H1 (cell line): ENCODE results near the gene BRD4. TPM values are rescaled to one million over a fixed set of nuclear protein-coding genes. Genes with fewer than 3 reads are reported as not detected.

Experiments used
- CTCF ChIA-PET: fragments of 300-600 bp; sonication (Branson Sonifier 250); formaldehyde crosslinking; loops from one replicate; lab custom pipeline; 2021; ENCODE audit not compliant: partially characterized antibody; lab: Charles Lee
- POLR2A ChIA-PET: fragments of 300-600 bp; sonication (Branson Sonifier 250); formaldehyde crosslinking; loops from one replicate; lab custom pipeline; 2021; ENCODE audit warnings: inconsistent platforms; ENCODE audit not compliant: partially characterized antibody; lab: Charles Lee
- DNase-seq, 2 experiments: peaks; one replicate each; pipeline versions ENCODE4 v3.0.0 to v3.0.0-alpha.2; 2010 to 2022; ENCODE audit warnings: low spot score in 2 of 2, low read depth in 1 of 2, mixed read lengths in 1 of 2
- FAIRE-seq: peaks from 2 replicates; lab custom pipeline; 2011; peaks lifted over from hg19 to GRCh38; lab: Jason Lieb, UNC
- H2AFZ ChIP-seq: 2 replicates; pipeline ENCODE4 v1.8.1; 2012; ENCODE audit warnings: low read length, inconsistent platforms
- H2AK5ac ChIP-seq: 2 replicates; pipeline ENCODE4 v1.6.1; 2013; ENCODE audit warnings: low read depth, low read length
- H2BK120ac ChIP-seq: replicated peaks from 2 replicates; pipeline ENCODE3; 2013; ENCODE audit warnings: low read depth, low read length, inconsistent platforms
- H2BK12ac ChIP-seq: 2 replicates; pipeline ENCODE4 v1.6.1; 2013; ENCODE audit warnings: low read depth, low read length
- H2BK15ac ChIP-seq: 2 replicates; pipeline ENCODE4 v1.6.1; 2013; ENCODE audit warnings: low read length
- H2BK20ac ChIP-seq: 2 replicates; pipeline ENCODE4 v1.6.1; 2013; ENCODE audit warnings: low read length
- H2BK5ac ChIP-seq: 2 replicates; pipeline ENCODE4 v1.6.1; 2013; ENCODE audit warnings: low read depth, low read length
- H3K14ac ChIP-seq: 2 replicates; pipeline ENCODE4 v1.6.1; 2013; ENCODE audit warnings: inconsistent platforms; ENCODE audit not compliant: insufficient read length
- H3K18ac ChIP-seq: 2 replicates; pipeline ENCODE4 v1.6.1; 2013; ENCODE audit warnings: low read length; ENCODE audit errors: extremely low read depth
- H3K23ac ChIP-seq: 2 replicates; pipeline ENCODE4 v1.6.1; 2013; ENCODE audit warnings: inconsistent platforms; ENCODE audit not compliant: insufficient read length
- H3K23me2 ChIP-seq: 2 replicates; pipeline ENCODE4 v1.6.1; 2013; ENCODE audit warnings: low read depth, low read length
- H3K27ac ChIP-seq: 2 replicates; pipeline ENCODE4 v1.6.1; 2011; ENCODE audit warnings: low read depth, low read length, inconsistent platforms
- H3K27me3 ChIP-seq, 4 experiments: replicated peaks in 1 of 4; 1 replicate in 1 of 4; 2 replicates in 3 of 4; pipeline versions ENCODE4 v1.6.1 to v1.8.1; 2011 to 2013; ENCODE audit warnings: low read length in 3 of 4, mild to moderate bottlenecking in 3 of 4, inconsistent platforms in 2 of 4, mixed read lengths in 2 of 4, moderate library complexity in 1 of 4; ENCODE audit not compliant: control insufficient read depth in 3 of 4, insufficient read depth in 3 of 4; ENCODE audit errors: extremely low read depth in 1 of 4
- H3K36me3 ChIP-seq, 4 experiments: 2 replicates each; pipeline versions ENCODE4 v1.6.1 to v1.8.1; 2011 to 2013; ENCODE audit warnings: mild to moderate bottlenecking in 4 of 4, low read length in 3 of 4, moderate library complexity in 2 of 4, control low read depth in 1 of 4, inconsistent platforms in 1 of 4; ENCODE audit not compliant: insufficient read depth in 4 of 4, control insufficient read depth in 2 of 4
- H3K4ac ChIP-seq: replicated peaks from 2 replicates; pipeline ENCODE3; 2013; ENCODE audit warnings: low read length, low read depth, mixed read lengths, inconsistent platforms; ENCODE audit not compliant: insufficient read length
- H3K4me1 ChIP-seq, 4 experiments: replicated peaks in 1 of 4; 1 replicate in 1 of 4; 2 replicates in 3 of 4; pipeline versions ENCODE4 v1.6.1 to v1.8.1; 2011 to 2013; ENCODE audit warnings: low read length in 3 of 4, inconsistent platforms in 2 of 4, mixed read lengths in 1 of 4; ENCODE audit not compliant: insufficient read depth in 4 of 4, control insufficient read depth in 3 of 4
- H3K4me2 ChIP-seq, 2 experiments: 2 replicates each; pipeline versions ENCODE4 v1.6.1 to v1.8.1; 2011 to 2013; ENCODE audit warnings: low read depth in 2 of 2, low read length in 2 of 2, control low read depth in 1 of 2, inconsistent platforms in 1 of 2, mild to moderate bottlenecking in 1 of 2; ENCODE audit not compliant: insufficient read depth in 1 of 2
- H3K4me3 ChIP-seq, 4 experiments: fragments of 200-600, 300-600 bp in 1 of 4; sonication (generic), shearing (Covaris generic), sonication (Bioruptor Twin) in 1 of 4; 2 replicates each; pipeline versions ENCODE4 v1.5.1 to v1.8.1; 2011 to 2016; ENCODE audit warnings: low read length in 4 of 4, low read depth in 3 of 4, control low read depth in 2 of 4, inconsistent platforms in 2 of 4, mild to moderate bottlenecking in 2 of 4, mixed read lengths in 1 of 4, moderate library complexity in 1 of 4; ENCODE audit not compliant: insufficient read depth in 2 of 4; ENCODE audit errors: extremely low read depth in 1 of 4
- H3K56ac ChIP-seq: replicated peaks from 2 replicates; pipeline ENCODE3; 2013; ENCODE audit warnings: low read depth, mild to moderate bottlenecking, mixed read lengths, low read length, inconsistent platforms; ENCODE audit not compliant: insufficient read length
- H3K79me1 ChIP-seq: 2 replicates; pipeline ENCODE4 v1.6.1; 2013; ENCODE audit warnings: low read depth, low read length, control low read depth
- H3K79me2 ChIP-seq, 2 experiments: 2 replicates each; pipeline versions ENCODE4 v1.6.1 to v1.8.1; 2012 to 2013; ENCODE audit warnings: low read length in 2 of 2, mild to moderate bottlenecking in 2 of 2, inconsistent platforms in 1 of 2; ENCODE audit not compliant: insufficient read depth in 2 of 2, control insufficient read depth in 1 of 2
- H3K9ac ChIP-seq, 4 experiments: replicated peaks in 1 of 4; 1 replicate in 1 of 4; 2 replicates in 3 of 4; pipeline versions ENCODE4 v1.6.1 to v1.8.1; 2011 to 2013; ENCODE audit warnings: low read depth in 3 of 4, low read length in 3 of 4, control low read depth in 2 of 4, mild to moderate bottlenecking in 2 of 4, moderate library complexity in 2 of 4, inconsistent platforms in 1 of 4; ENCODE audit errors: extremely low read depth in 1 of 4
- H3K9me3 ChIP-seq, 2 experiments: 2 replicates each; pipeline versions ENCODE4 v1.6.1 to v1.8.1; 2012 to 2013; ENCODE audit warnings: mild to moderate bottlenecking in 2 of 2, moderate library complexity in 2 of 2, control low read depth in 1 of 2, inconsistent platforms in 1 of 2, low read depth in 1 of 2, low read length in 1 of 2, mixed read lengths in 1 of 2; ENCODE audit not compliant: insufficient read depth in 2 of 2
- H4K20me1 ChIP-seq, 2 experiments: replicated peaks in 1 of 2; 2 replicates each; pipeline versions ENCODE3 to v1.8.1; 2011 to 2013; ENCODE audit warnings: inconsistent platforms in 2 of 2, low read length in 2 of 2, mild to moderate bottlenecking in 1 of 2; ENCODE audit not compliant: insufficient read depth in 2 of 2, control insufficient read depth in 1 of 2
- H4K5ac ChIP-seq: 2 replicates; pipeline ENCODE4 v1.6.1; 2013; ENCODE audit warnings: low read length, low read depth, mixed read lengths, inconsistent platforms; ENCODE audit not compliant: insufficient read length
- H4K8ac ChIP-seq: 2 replicates; pipeline ENCODE4 v1.8.0; 2013; ENCODE audit warnings: mild to moderate bottlenecking, moderate library complexity, low read length, inconsistent platforms; ENCODE audit not compliant: insufficient read depth; ENCODE audit errors: extremely low read depth
- H4K91ac ChIP-seq: replicated peaks from 2 replicates; pipeline ENCODE3; 2013; ENCODE audit warnings: low read length, mixed read lengths, inconsistent platforms; ENCODE audit not compliant: insufficient read length
- ATF2 ChIP-seq: IDR thresholded peaks from 2 replicates; pipeline ENCODE4 v1.6.1; 2012; ENCODE audit warnings: low read length, inconsistent platforms
- BACH1 ChIP-seq: IDR thresholded peaks from 2 replicates; pipeline ENCODE4 v1.6.1; 2012; ENCODE audit warnings: low read length, improper control_type of control experiment
- CBX8 ChIP-seq: fragments of 300-800, 300-1000 bp; sonication (generic); IDR thresholded peaks from 2 replicates; pipeline ENCODE4 v1.7.1; 2016; ENCODE audit warnings: low read depth, low read length, borderline replicate concordance
- CHD1 ChIP-seq: IDR thresholded peaks from 2 replicates; pipeline ENCODE4 v1.6.1; 2012; ENCODE audit warnings: low read depth, low read length, improper control_type of control experiment
- CTCF ChIP-seq, 3 experiments: IDR thresholded peaks; 1 replicate in 2 of 3; 2 replicates in 1 of 3; pipeline versions ENCODE4 v1.5.1 to v1.6.1; 2011; ENCODE audit warnings: low read length in 3 of 3, mild to moderate bottlenecking in 3 of 3, inconsistent platforms in 2 of 3, low read depth in 1 of 3, moderate library complexity in 1 of 3; ENCODE audit not compliant: insufficient read depth in 1 of 3; ENCODE audit errors: control extremely low read depth in 1 of 3
- GABPA ChIP-seq: IDR thresholded peaks from 2 replicates; pipeline ENCODE4 v1.6.1; 2011; ENCODE audit warnings: mild to moderate bottlenecking, low read length, moderate library complexity, borderline replicate concordance; ENCODE audit not compliant: insufficient read depth
- SIN3A ChIP-seq, 2 experiments: IDR thresholded peaks in 1 of 2; conservative IDR thresholded peaks in 1 of 2; 2 replicates each; pipeline ENCODE4 v1.6.1; 2011 to 2012; ENCODE audit warnings: low read length in 2 of 2, improper control_type of control experiment in 1 of 2, low read depth in 1 of 2, mild to moderate bottlenecking in 1 of 2
- SP4 ChIP-seq: IDR thresholded peaks from 2 replicates; pipeline ENCODE4 v1.6.1; 2012; ENCODE audit warnings: low read length, inconsistent platforms
- TBP ChIP-seq: IDR thresholded peaks from 2 replicates; pipeline ENCODE4 v1.6.1; 2011; ENCODE audit warnings: low read depth, low read length, improper control_type of control experiment
- WGBS, 2 experiments: shearing (Covaris generic) in 1 of 2; methylation state at CpG; one replicate each; pipeline versions ENCODE4 v1.1.6 to v1.1.7; 2013 to 2015; ENCODE audit warnings: low lambda C conversion rate in 2 of 2, mixed read lengths in 2 of 2, inconsistent platforms in 1 of 2, low coverage in 1 of 2, missing lambda C conversion rate in 1 of 2; ENCODE audit not compliant: insufficient replicate concordance in 2 of 2, insufficient coverage in 1 of 2, insufficient read length in 1 of 2; ENCODE audit errors: extremely low coverage in 1 of 2, missing lambda C conversion rate in 1 of 2; 5-methylcytosine and 5-hydroxymethylcytosine counted together
- polyA plus RNA-seq, 7 experiments: library from polyadenylated mRNA; depleted of rRNA in 3 of 7; stranded (reverse) in 5 of 7; unstranded in 2 of 7; fragments of >200 nt in 5 of 7; fragments of 200-250 nt in 2 of 7; gene quantifications; 1 replicate in 5 of 7; 2 replicates in 1 of 7; 4 replicates in 1 of 7; pipeline versions ENCODE4 v1.2.1 to v1.2.3, GENCODE V29; 2011 to 2013; ENCODE audit warnings: missing spikeins in 2 of 7, mixed read lengths in 2 of 7
- total RNA-seq: library from RNA; stranded (reverse); fragmentation: NEBNext Ultra II Directional; extraction: Animal tissue kit (Norgen Biotek cat#: 25700); gene quantifications from 2 replicates; pipeline ENCODE4 v1.2.1, GENCODE V29; 2021

Gene BRD4
- total and polyA plus RNA-seq, 2 of the 8 experiments (the other 6 are each of a cell fraction or from before 2014, with no cell fraction given), result 14.1 to 146 TPM

- Histone ChIP-seq H3K56ac (no peak overlapping the region), H3K23ac (no peak overlapping the region), H3K9ac (no peak overlapping the region), H2AK5ac (no peak overlapping the region), H2BK120ac (no peak overlapping the region), H3K14ac (no peak overlapping the region), H3K4me2 (no peak overlapping the region), H3K79me2 (peaks cover 89 to 98% of the 10 kb centered on the region in 2 experiments), H4K5ac (no peak overlapping the region), H4K20me1 (peaks cover 55% of the 10 kb centered on the region in 2 experiments), H3K79me1 (peaks cover 23% of the 10 kb centered on the region), H2BK20ac (no peak overlapping the region), H3K4me3 (no peak overlapping the region), H3K9me3 (no peaks in the 10 kb centered on the region), H3K18ac (no peak overlapping the region), H3K36me3 (no peaks in the 10 kb centered on the region), H3K23me2 (no peaks in the 10 kb centered on the region), H3K27ac (no peak overlapping the region), H3K4me1 (peaks cover 3 to 10% (median 8%) of the 10 kb centered on the region in 4 experiments; a peak in 6 of 7 replicates), H2BK15ac (no peak overlapping the region), H2BK12ac (no peak overlapping the region), H4K8ac (no peak overlapping the region), H4K91ac (no peak overlapping the region), H3K27me3 (no peaks in the 10 kb centered on the region), H2AFZ (no peak overlapping the region), H3K4ac (no peak overlapping the region), H2BK5ac (no peak overlapping the region; the same call in 1 of the 2 replicates)
- WGBS, 2 experiments, result 95% methylated on average over 6 of the region's 6 CpGs; no CpG with 5 or more reads in 1 of the 2 experiments
- FAIRE-seq (no peak), DNase-seq (no peak)
- POLR2A ChIA-PET, result interaction anchor here (0.7 to 5.1 kb wide), 2 partner anchors 16 to 150 kb away, joined by 3 to 27 read pairs; partner anchors contain the start of gene BRD4
- CTCF ChIA-PET, result interaction anchor here (0.6 to 0.7 kb wide), 3 partner anchors 35 to 1151 kb away, joined by 3 to 4 read pairs (median 4); no protein-coding TSS in a partner anchor
- no peak for TF ChIP-seq CBX8
- no peak for TF ChIP-seq BACH1
- no peak for TF ChIP-seq ATF2
- no peak for TF ChIP-seq GABPA
- no peak for TF ChIP-seq SP4
- no peak for TF ChIP-seq CTCF (IDR thresholded peaks at IDR 0.05; ENCODE audit: control extremely low read depth in 1 of 3, insufficient read depth in 1 of 3, low read depth in 1 of 3, low read length in 3 of 3)
- TF ChIP-seq CHD1, result no peak
- no peak for TF ChIP-seq TBP
- no peak for TF ChIP-seq SIN3A (conservative IDR thresholded peaks at IDR 0.05 in 1 of 2, IDR thresholded peaks at IDR 0.05 in 1 of 2; ENCODE audit: low read depth in 1 of 2, low read length in 2 of 2)
Observed at GRCh38 chr19:15315101-15315500, 17.2 kb downstream of the BRD4 start.
